Measurements from ENCODE around the gene RALB. TPM values are rescaled to one million over a fixed set of nuclear protein-coding genes. Genes with fewer than 3 reads are reported as not detected.

The RALB gene
- polyA plus RNA-seq, 1 donor (not counting 4 experiments of a cell fraction or from before 2014, with no cell fraction given) = 80.8 TPM

- Histone ChIP-seq H3K9me1 (ENCODE audit: control insufficient read depth, extremely low read depth, insufficient read depth, low read length) (no peaks in the 10 kb centered on the region), H4K20me1 (ENCODE audit: control insufficient read depth, extremely low read depth, insufficient read depth, low read length) (peaks cover 5% of the 10 kb centered on the region), H3K27ac (ENCODE audit: control insufficient read depth, insufficient read depth, low read length) (peak overlapping the region; percentile 10), H3K4me3 (ENCODE audit: control insufficient read depth in 2 of 3, extremely low read depth in 1 of 3, insufficient read depth in 2 of 3, low read depth in 1 of 3, low read length in 3 of 3) (peak overlapping the region in 1 of 3 experiments; percentile 8), H2AFZ (ENCODE audit: control insufficient read depth, low read length) (no peak overlapping the region), H3K27me3 (ENCODE audit: control insufficient read depth, extremely low read depth, insufficient read depth, low read length) (no peaks in the 10 kb centered on the region), H3K36me3 (ENCODE audit: control insufficient read depth in 2 of 2, extremely low read depth in 1 of 2, insufficient read depth in 2 of 2, low read length in 2 of 2) (peaks cover 5% of the 10 kb centered on the region in 2 experiments), H3K9me3 (ENCODE audit: control insufficient read depth, low read depth, low read length) (no peaks in the 10 kb centered on the region), H3K4me2 (ENCODE audit: control insufficient read depth, extremely low read depth, insufficient read depth, low read depth, low read length) (peak overlapping the region; percentile 62), H3K79me2 (ENCODE audit: control insufficient read depth, insufficient read depth, low read length) (peaks cover 69% of the 10 kb centered on the region), H3K4me1 (ENCODE audit: control insufficient read depth, extremely low read depth, insufficient read depth, low read length) (peaks cover 16% of the 10 kb centered on the region), H3K9ac (ENCODE audit: control insufficient read depth, extremely low read depth, insufficient read depth, low read length) (no peak overlapping the region)
- TF ChIP-seq EZH2 (IDR thresholded peaks at IDR 0.05; ENCODE audit: low read length) (no peak), CTCF (optimal IDR thresholded peaks at IDR 0.05 in 1 of 3, IDR thresholded peaks at IDR 0.05 in 1 of 3, conservative IDR thresholded peaks at IDR 0.05 in 1 of 3; ENCODE audit: extremely low read depth in 1 of 3, insufficient read depth in 2 of 3, low read length in 3 of 3) (no peak)
- dilution Hi-C loops (cut with MboI; ENCODE audit: extremely low pct_ligation_motif_present, low sequenced_read_pairs) = no loop called here
- no peak for FAIRE-seq
- DNase-seq (ENCODE audit: low read depth, low spot score) = no peak
These were observed 9.5 kb downstream of the RALB start for GRCh38 chr2:120262150-120262549.

- Histone ChIP-seq H3K27me3 (ENCODE audit: control insufficient read depth, extremely low read depth, insufficient read depth, low read length) (no peaks in the 10 kb centered on the region), H2AFZ (ENCODE audit: control insufficient read depth, low read length) (no peak overlapping the region), H3K79me2 (ENCODE audit: control insufficient read depth, insufficient read depth, low read length) (peaks cover 64% of the 10 kb centered on the region), H4K20me1 (ENCODE audit: control insufficient read depth, extremely low read depth, insufficient read depth, low read length) (peaks cover 5% of the 10 kb centered on the region), H3K4me3 (ENCODE audit: control insufficient read depth in 2 of 3, extremely low read depth in 1 of 3, insufficient read depth in 2 of 3, low read depth in 1 of 3, low read length in 3 of 3) (peak overlapping the region in 1 of 3 experiments; percentile 8), H3K4me1 (ENCODE audit: control insufficient read depth, extremely low read depth, insufficient read depth, low read length) (peaks cover 16% of the 10 kb centered on the region), H3K9me1 (ENCODE audit: control insufficient read depth, extremely low read depth, insufficient read depth, low read length) (no peaks in the 10 kb centered on the region), H3K4me2 (ENCODE audit: control insufficient read depth, extremely low read depth, insufficient read depth, low read depth, low read length) (peak overlapping the region; percentile 62), H3K36me3 (ENCODE audit: control insufficient read depth in 2 of 2, extremely low read depth in 1 of 2, insufficient read depth in 2 of 2, low read length in 2 of 2) (peaks cover 4 to 5% of the 10 kb centered on the region in 2 experiments), H3K9ac (ENCODE audit: control insufficient read depth, extremely low read depth, insufficient read depth, low read length) (no peak overlapping the region), H3K27ac (ENCODE audit: control insufficient read depth, insufficient read depth, low read length) (peak overlapping the region; percentile 10), H3K9me3 (ENCODE audit: control insufficient read depth, low read depth, low read length) (no peaks in the 10 kb centered on the region)
- TF ChIP-seq CTCF (optimal IDR thresholded peaks at IDR 0.05 in 1 of 3, IDR thresholded peaks at IDR 0.05 in 1 of 3, conservative IDR thresholded peaks at IDR 0.05 in 1 of 3; ENCODE audit: extremely low read depth in 1 of 3, insufficient read depth in 2 of 3, low read length in 3 of 3) = no peak
- TF ChIP-seq EZH2 (IDR thresholded peaks at IDR 0.05; ENCODE audit: low read length) = no peak
- FAIRE-seq (peak; percentile 78), DNase-seq (ENCODE audit: low read depth, low spot score) (peak; percentile 61)
- dilution Hi-C loops (cut with MboI; ENCODE audit: extremely low pct_ligation_motif_present, low sequenced_read_pairs) = no loop called here
These were observed 10.2 kb downstream of the RALB start for GRCh38 chr2:120262761-120263428.
